ENCODE data around the gene PSD2. TPM values are rescaled to one million over a fixed set of nuclear protein-coding genes. Genes with fewer than 3 reads are reported as not detected.

Gene PSD2
- total RNA-seq, 1 experiment from 2014 or later: 0.79 TPM

DNA sequence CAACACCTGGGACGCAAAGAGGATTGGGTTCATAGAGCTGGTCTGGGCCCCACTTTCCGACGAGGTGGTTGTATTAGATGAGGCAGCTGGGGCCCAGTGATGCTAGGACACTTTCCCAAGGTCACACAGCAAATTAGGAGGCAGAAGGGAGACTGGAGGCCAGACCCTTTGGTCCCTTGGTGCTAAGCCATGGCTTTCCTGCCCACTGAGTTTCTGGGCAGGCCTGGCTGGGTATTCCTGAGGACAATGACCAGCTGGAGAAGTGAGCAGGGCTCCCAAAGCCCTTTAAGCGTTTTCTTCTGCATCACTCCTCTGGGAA, 66.2 kb downstream of the PSD2 start:
- H3K9ac ChIP-seq (ENCODE audit: low read length): no peak overlapping the region
- RAD21 ChIA-PET (ENCODE audit: low non-redundant PET in 1 of 2, low total read pairs in 2 of 2, uncharacterized antibody in 2 of 2, unreplicated experiment in 2 of 2): no interaction called here
- no peak overlapping the region for H3K27ac ChIP-seq (ENCODE audit: low read depth, low read length)
- no peak overlapping the region for H3K4me2 ChIP-seq (ENCODE audit: low read length)
- H3K36me3 ChIP-seq (ENCODE audit: control insufficient read depth in 1 of 2, insufficient read depth in 2 of 2, low read length in 2 of 2): no peaks in the 10 kb centered on the region
- BruUV-seq (replicated peaks): no TSS peak
- TF ChIP-seq TCF7L2 (IDR thresholded peaks at IDR 0.05; ENCODE audit: borderline replicate concordance, extremely low read depth, insufficient read depth, insufficient read length): no peak
- no peak for TF ChIP-seq SRF (IDR thresholded peaks at IDR 0.05; ENCODE audit: low read depth)
- TF ChIP-seq, protein P1, sequence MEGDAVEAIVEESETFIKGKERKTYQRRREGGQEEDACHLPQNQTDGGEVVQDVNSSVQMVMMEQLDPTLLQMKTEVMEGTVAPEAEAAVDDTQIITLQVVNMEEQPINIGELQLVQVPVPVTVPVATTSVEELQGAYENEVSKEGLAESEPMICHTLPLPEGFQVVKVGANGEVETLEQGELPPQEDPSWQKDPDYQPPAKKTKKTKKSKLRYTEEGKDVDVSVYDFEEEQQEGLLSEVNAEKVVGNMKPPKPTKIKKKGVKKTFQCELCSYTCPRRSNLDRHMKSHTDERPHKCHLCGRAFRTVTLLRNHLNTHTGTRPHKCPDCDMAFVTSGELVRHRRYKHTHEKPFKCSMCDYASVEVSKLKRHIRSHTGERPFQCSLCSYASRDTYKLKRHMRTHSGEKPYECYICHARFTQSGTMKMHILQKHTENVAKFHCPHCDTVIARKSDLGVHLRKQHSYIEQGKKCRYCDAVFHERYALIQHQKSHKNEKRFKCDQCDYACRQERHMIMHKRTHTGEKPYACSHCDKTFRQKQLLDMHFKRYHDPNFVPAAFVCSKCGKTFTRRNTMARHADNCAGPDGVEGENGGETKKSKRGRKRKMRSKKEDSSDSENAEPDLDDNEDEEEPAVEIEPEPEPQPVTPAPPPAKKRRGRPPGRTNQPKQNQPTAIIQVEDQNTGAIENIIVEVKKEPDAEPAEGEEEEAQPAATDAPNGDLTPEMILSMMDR (IDR thresholded peaks at IDR 0.05 in 2 of 3, conservative IDR thresholded peaks at IDR 0.05 in 1 of 3; ENCODE audit: borderline replicate concordance in 1 of 3, insufficient read depth in 1 of 3, low read depth in 2 of 3, low read length in 2 of 3): no peak
- TF ChIP-seq, protein P2, sequence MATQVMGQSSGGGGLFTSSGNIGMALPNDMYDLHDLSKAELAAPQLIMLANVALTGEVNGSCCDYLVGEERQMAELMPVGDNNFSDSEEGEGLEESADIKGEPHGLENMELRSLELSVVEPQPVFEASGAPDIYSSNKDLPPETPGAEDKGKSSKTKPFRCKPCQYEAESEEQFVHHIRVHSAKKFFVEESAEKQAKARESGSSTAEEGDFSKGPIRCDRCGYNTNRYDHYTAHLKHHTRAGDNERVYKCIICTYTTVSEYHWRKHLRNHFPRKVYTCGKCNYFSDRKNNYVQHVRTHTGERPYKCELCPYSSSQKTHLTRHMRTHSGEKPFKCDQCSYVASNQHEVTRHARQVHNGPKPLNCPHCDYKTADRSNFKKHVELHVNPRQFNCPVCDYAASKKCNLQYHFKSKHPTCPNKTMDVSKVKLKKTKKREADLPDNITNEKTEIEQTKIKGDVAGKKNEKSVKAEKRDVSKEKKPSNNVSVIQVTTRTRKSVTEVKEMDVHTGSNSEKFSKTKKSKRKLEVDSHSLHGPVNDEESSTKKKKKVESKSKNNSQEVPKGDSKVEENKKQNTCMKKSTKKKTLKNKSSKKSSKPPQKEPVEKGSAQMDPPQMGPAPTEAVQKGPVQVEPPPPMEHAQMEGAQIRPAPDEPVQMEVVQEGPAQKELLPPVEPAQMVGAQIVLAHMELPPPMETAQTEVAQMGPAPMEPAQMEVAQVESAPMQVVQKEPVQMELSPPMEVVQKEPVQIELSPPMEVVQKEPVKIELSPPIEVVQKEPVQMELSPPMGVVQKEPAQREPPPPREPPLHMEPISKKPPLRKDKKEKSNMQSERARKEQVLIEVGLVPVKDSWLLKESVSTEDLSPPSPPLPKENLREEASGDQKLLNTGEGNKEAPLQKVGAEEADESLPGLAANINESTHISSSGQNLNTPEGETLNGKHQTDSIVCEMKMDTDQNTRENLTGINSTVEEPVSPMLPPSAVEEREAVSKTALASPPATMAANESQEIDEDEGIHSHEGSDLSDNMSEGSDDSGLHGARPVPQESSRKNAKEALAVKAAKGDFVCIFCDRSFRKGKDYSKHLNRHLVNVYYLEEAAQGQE (IDR thresholded peaks at IDR 0.05; ENCODE audit: low read depth): no peak
- no peak for TF ChIP-seq SIN3A (IDR thresholded peaks at IDR 0.05; ENCODE audit: low read depth)
- DNase-seq (ENCODE audit: low read depth, low spot score) (no peak), ATAC-seq (no peak)
- H3K79me2 ChIP-seq (ENCODE audit: insufficient read depth, low read length): no peaks in the 10 kb centered on the region
- H3K4me1 ChIP-seq (ENCODE audit: control insufficient read depth in 1 of 2, insufficient read depth in 2 of 2, low read length in 2 of 2): no peaks in the 10 kb centered on the region; a peak in 1 of 4 replicates
- CTCF ChIA-PET: interaction anchor here (2.4 kb wide), 1 partner anchor 74 kb away, joined by 18 read pairs; no protein-coding TSS in a partner anchor
- intact Hi-C loops (cut with micrococcal nuclease): loop anchor here (5.0 kb wide), 1 partner anchor 105 kb away; no protein-coding TSS in a partner anchor
- POLR2A ChIA-PET: no interaction called here
- H2AFZ ChIP-seq (ENCODE audit: low read depth, low read length, poor library complexity, severe bottlenecking): no peak overlapping the region
- no peaks in the 10 kb centered on the region for H4K20me1 ChIP-seq (ENCODE audit: insufficient read depth)
- no peaks in the 10 kb centered on the region for H3K27me3 ChIP-seq (ENCODE audit: insufficient read depth, low read length)
- H3K9me3 ChIP-seq (ENCODE audit: control insufficient read depth in 1 of 2, insufficient read depth in 1 of 2, low read depth in 1 of 2, low read length in 2 of 2): no peaks in the 10 kb centered on the region
- H3K9me2 ChIP-seq (ENCODE audit: insufficient read depth): no peaks in the 10 kb centered on the region
- no peak overlapping the region for H3K4me3 ChIP-seq (replicated peaks in 1 of 2; ENCODE audit: low read depth in 1 of 2, low read length in 2 of 2)
